GM12878 (cell line): Measurements from ENCODE around the gene RRAGD. TPM values are rescaled to one million over a fixed set of nuclear protein-coding genes. Genes with fewer than 3 reads are reported as not detected.

Experiments used
- CHD2 ChIP-seq: IDR thresholded peaks from 2 replicates; pipeline ENCODE4 v1.6.1; 2011; ENCODE audit warnings: low read depth, low read length, improper control_type of control experiment, borderline replicate concordance
- EGR1 ChIP-seq, 2 experiments: IDR thresholded peaks; 1 replicate in 1 of 2; 2 replicates in 1 of 2; pipeline ENCODE4 v1.6.1; 2011 to 2012; ENCODE audit warnings: low read depth in 2 of 2, low read length in 2 of 2, borderline replicate concordance in 1 of 2, mild to moderate bottlenecking in 1 of 2, moderate library complexity in 1 of 2
- ESRRA ChIP-seq: IDR thresholded peaks from 2 replicates; pipeline ENCODE4 v1.6.1; 2012; ENCODE audit warnings: mild to moderate bottlenecking, low read length, improper control_type of control experiment
- MEF2B ChIP-seq: fragments of 450-650 bp; IDR thresholded peaks from 2 replicates; pipeline ENCODE4 v1.6.1; 2018; ENCODE audit warnings: mild to moderate bottlenecking, moderate library complexity; ENCODE audit not compliant: partially characterized antibody, poor library complexity, severe bottlenecking
- NR2C2 ChIP-seq: IDR thresholded peaks from 2 replicates; pipeline ENCODE4 v1.6.1; 2011; ENCODE audit warnings: borderline replicate concordance, low read depth; ENCODE audit not compliant: control insufficient read depth, insufficient read length
- POLR2A ChIP-seq: IDR thresholded peaks from 2 replicates; pipeline ENCODE4 v1.6.1; 2011; ENCODE audit warnings: low read depth, mild to moderate bottlenecking, low read length
- RAD51 ChIP-seq: fragments of 450-650 bp; IDR thresholded peaks from 2 replicates; pipeline ENCODE4 v1.6.1; 2016; ENCODE audit warnings: moderate library complexity, mild to moderate bottlenecking, inconsistent platforms
- RB1 ChIP-seq: fragments of 450-650 bp; formaldehyde crosslinking; IDR thresholded peaks from 2 replicates; pipeline ENCODE4 v1.6.1; 2017; ENCODE audit warnings: mild to moderate bottlenecking, borderline replicate concordance
- RBBP5 ChIP-seq: fragments of 200-600 bp; sonication (generic); conservative IDR thresholded peaks from 2 replicates; pipeline ENCODE4 v1.6.1; 2016
- SREBF1 ChIP-seq: IDR thresholded peaks from 2 replicates; pipeline ENCODE4 v1.6.1; 2012; ENCODE audit warnings: mild to moderate bottlenecking, low read length
- TCF3 ChIP-seq: IDR thresholded peaks from 2 replicates; pipeline ENCODE4 v1.6.1; 2012; ENCODE audit warnings: low read depth, mild to moderate bottlenecking, low read length, borderline replicate concordance; ENCODE audit not compliant: insufficient read depth
- WRNIP1 ChIP-seq: IDR thresholded peaks from 2 replicates; pipeline ENCODE4 v1.6.1; 2011; ENCODE audit warnings: low read depth, low read length, improper control_type of control experiment, borderline replicate concordance
- polyA plus RNA-seq, 11 experiments: library from polyadenylated mRNA; depleted of rRNA in 4 of 11; unstranded in 6 of 11; stranded (reverse) in 5 of 11; fragments of >200 nt; fragmentation: Nextera tagmentation in 4 of 11; fragmentation: Illumina TruSeq in 1 of 11; extraction: Ambion mirVana in 4 of 11; extraction: Trizol in 1 of 11; gene quantifications; 1 replicate in 1 of 11; 2 replicates in 10 of 11; pipeline versions ENCODE4 v1.2.1 to v1.2.3, GENCODE V29; 2011 to 2016; ENCODE audit warnings: inconsistent platforms in 2 of 11, missing spikeins in 2 of 11, low read depth in 1 of 11
- total RNA-seq, 4 experiments: library from RNA; depleted of rRNA in 3 of 4; stranded (reverse); fragments of >200 nt in 3 of 4; fragmentation: Illumina TruSeq in 1 of 4; extraction: Trizol in 1 of 4; gene quantifications; 2 replicates each; pipeline versions ENCODE4 v1.2.1 to v1.2.3, GENCODE V29; 2013 to 2021
- TF ChIP-seq, protein P1 (sequence below): fragments of 450-650 bp; formaldehyde crosslinking; IDR thresholded peaks from 2 replicates; pipeline ENCODE4 v1.4.0; 2020; ENCODE audit warnings: mild to moderate bottlenecking, moderate library complexity
- TF ChIP-seq, protein P2 (sequence below): IDR thresholded peaks from 2 replicates; pipeline ENCODE4 v1.6.1; 2012; ENCODE audit warnings: mild to moderate bottlenecking, low read depth, low read length
- TF ChIP-seq, protein P3 (sequence below): fragments of 450-650 bp; IDR thresholded peaks from 2 replicates; pipeline ENCODE4 v1.6.1; 2016; ENCODE audit warnings: mild to moderate bottlenecking, moderate library complexity, borderline replicate concordance

RRAGD gene
- total and polyA plus RNA-seq, 10 of the 15 experiments (the other 5 are each of a cell fraction or from before 2014, with no cell fraction given): 4.6 to 17.4 (median 8.5) TPM

DNA sequence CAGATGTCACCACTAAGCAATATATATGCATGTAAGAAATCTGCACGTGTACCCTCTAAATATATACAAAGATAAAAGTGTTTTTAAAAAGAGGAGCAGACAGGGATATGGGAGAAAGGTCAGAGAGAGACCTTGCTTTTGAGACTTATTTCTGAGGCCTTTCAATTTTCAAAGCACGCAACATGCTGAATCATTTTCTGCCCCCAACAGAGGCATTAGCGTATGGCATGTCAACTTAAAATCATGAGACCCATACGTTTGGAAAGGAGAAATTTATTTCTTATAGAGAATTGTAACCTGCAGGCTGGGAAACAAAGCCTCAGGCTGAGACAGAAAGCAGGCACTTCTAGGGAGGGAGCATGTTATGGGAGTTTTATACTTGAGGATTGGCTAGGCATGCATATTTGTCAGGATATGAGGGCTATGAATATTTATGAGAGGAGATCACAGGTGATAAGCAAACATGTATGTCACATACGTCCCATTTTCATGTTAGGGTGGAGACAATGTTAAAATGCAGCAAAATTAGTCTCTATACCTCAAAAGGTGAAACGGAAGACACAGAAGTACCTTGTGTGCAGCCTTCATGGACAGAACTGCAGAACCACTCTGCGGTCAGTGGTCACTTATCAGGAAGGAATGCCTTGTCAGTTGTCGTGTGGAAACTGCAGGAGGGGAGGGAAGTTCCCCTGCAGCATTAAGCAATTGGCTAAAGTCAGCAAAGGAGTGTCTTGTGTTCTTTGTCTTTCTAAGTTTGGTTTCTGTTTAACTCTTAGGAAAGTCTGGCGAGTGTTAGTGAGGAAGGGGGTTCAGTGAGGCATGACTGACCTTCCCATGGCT lies 90.7 kb downstream of the RRAGD start (continued):
- TF ChIP-seq EGR1 (IDR thresholded peaks at IDR 0.05; ENCODE audit: borderline replicate concordance in 1 of 2, low read depth in 2 of 2, low read length in 2 of 2) (no peak), RBBP5 (no peak), SREBF1 (no peak), ESRRA (no peak), TCF3 (no peak), CHD2 (no peak), RB1 (no peak), MEF2B (no peak), RAD51 (no peak), NR2C2 (no peak), WRNIP1 (no peak), POLR2A (no peak)
- TF ChIP-seq, protein P1, sequence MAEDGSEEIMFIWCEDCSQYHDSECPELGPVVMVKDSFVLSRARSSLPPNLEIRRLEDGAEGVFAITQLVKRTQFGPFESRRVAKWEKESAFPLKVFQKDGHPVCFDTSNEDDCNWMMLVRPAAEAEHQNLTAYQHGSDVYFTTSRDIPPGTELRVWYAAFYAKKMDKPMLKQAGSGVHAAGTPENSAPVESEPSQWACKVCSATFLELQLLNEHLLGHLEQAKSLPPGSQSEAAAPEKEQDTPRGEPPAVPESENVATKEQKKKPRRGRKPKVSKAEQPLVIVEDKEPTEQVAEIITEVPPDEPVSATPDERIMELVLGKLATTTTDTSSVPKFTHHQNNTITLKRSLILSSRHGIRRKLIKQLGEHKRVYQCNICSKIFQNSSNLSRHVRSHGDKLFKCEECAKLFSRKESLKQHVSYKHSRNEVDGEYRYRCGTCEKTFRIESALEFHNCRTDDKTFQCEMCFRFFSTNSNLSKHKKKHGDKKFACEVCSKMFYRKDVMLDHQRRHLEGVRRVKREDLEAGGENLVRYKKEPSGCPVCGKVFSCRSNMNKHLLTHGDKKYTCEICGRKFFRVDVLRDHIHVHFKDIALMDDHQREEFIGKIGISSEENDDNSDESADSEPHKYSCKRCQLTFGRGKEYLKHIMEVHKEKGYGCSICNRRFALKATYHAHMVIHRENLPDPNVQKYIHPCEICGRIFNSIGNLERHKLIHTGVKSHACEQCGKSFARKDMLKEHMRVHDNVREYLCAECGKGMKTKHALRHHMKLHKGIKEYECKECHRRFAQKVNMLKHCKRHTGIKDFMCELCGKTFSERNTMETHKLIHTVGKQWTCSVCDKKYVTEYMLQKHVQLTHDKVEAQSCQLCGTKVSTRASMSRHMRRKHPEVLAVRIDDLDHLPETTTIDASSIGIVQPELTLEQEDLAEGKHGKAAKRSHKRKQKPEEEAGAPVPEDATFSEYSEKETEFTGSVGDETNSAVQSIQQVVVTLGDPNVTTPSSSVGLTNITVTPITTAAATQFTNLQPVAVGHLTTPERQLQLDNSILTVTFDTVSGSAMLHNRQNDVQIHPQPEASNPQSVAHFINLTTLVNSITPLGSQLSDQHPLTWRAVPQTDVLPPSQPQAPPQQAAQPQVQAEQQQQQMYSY (CRISPR knock-in tag): no peak
- TF ChIP-seq, protein P2, sequence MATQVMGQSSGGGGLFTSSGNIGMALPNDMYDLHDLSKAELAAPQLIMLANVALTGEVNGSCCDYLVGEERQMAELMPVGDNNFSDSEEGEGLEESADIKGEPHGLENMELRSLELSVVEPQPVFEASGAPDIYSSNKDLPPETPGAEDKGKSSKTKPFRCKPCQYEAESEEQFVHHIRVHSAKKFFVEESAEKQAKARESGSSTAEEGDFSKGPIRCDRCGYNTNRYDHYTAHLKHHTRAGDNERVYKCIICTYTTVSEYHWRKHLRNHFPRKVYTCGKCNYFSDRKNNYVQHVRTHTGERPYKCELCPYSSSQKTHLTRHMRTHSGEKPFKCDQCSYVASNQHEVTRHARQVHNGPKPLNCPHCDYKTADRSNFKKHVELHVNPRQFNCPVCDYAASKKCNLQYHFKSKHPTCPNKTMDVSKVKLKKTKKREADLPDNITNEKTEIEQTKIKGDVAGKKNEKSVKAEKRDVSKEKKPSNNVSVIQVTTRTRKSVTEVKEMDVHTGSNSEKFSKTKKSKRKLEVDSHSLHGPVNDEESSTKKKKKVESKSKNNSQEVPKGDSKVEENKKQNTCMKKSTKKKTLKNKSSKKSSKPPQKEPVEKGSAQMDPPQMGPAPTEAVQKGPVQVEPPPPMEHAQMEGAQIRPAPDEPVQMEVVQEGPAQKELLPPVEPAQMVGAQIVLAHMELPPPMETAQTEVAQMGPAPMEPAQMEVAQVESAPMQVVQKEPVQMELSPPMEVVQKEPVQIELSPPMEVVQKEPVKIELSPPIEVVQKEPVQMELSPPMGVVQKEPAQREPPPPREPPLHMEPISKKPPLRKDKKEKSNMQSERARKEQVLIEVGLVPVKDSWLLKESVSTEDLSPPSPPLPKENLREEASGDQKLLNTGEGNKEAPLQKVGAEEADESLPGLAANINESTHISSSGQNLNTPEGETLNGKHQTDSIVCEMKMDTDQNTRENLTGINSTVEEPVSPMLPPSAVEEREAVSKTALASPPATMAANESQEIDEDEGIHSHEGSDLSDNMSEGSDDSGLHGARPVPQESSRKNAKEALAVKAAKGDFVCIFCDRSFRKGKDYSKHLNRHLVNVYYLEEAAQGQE: no peak
- TF ChIP-seq, protein P3, sequence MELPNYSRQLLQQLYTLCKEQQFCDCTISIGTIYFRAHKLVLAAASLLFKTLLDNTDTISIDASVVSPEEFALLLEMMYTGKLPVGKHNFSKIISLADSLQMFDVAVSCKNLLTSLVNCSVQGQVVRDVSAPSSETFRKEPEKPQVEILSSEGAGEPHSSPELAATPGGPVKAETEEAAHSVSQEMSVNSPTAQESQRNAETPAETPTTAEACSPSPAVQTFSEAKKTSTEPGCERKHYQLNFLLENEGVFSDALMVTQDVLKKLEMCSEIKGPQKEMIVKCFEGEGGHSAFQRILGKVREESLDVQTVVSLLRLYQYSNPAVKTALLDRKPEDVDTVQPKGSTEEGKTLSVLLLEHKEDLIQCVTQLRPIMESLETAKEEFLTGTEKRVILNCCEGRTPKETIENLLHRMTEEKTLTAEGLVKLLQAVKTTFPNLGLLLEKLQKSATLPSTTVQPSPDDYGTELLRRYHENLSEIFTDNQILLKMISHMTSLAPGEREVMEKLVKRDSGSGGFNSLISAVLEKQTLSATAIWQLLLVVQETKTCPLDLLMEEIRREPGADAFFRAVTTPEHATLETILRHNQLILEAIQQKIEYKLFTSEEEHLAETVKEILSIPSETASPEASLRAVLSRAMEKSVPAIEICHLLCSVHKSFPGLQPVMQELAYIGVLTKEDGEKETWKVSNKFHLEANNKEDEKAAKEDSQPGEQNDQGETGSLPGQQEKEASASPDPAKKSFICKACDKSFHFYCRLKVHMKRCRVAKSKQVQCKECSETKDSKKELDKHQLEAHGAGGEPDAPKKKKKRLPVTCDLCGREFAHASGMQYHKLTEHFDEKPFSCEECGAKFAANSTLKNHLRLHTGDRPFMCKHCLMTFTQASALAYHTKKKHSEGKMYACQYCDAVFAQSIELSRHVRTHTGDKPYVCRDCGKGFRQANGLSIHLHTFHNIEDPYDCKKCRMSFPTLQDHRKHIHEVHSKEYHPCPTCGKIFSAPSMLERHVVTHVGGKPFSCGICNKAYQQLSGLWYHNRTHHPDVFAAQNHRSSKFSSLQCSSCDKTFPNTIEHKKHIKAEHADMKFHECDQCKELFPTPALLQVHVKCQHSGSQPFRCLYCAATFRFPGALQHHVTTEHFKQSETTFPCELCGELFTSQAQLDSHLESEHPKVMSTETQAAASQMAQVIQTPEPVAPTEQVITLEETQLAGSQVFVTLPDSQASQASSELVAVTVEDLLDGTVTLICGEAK: no peak
